UCSD-AML1 (cell line): ENCODE results near the gene FLT3LG.
A peak's percentile ranks its signal among the peaks of the same experiment; 100 is the strongest.

Source experiments
- DNase-seq: peaks from one replicate; lab custom pipeline; 2025; ENCODE audit not compliant: unreplicated experiment; lab: John Stamatoyannopoulos, UW

The FLT3LG gene

GRCh38 chr19:49507803-49508494 is 33.9 kb downstream of the FLT3LG start:
- DNase-seq = no peak

- DNase-seq = peak; percentile 52
Measured at GRCh38 chr19:49512970-49513745, 39.1 kb downstream of the FLT3LG start.

DNA sequence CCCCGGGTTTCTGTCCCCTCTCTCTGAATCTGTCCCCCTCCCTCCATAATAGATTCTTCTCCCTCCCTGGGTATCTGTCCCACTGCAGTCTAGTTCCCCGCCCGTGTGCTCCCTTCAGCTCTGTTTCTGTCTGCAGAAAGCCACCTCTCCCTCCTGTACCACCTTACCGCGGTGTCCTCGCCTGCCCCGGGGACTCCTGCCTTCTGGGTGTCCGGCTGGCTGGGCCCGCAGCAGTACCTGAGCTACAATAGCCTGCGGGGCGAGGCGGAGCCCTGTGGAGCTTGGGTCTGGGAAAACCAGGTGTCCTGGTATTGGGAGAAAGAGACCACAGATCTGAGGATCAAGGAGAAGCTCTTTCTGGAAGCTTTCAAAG is 39.7 kb downstream of the FLT3LG start:
- no peak for DNase-seq

DNA sequence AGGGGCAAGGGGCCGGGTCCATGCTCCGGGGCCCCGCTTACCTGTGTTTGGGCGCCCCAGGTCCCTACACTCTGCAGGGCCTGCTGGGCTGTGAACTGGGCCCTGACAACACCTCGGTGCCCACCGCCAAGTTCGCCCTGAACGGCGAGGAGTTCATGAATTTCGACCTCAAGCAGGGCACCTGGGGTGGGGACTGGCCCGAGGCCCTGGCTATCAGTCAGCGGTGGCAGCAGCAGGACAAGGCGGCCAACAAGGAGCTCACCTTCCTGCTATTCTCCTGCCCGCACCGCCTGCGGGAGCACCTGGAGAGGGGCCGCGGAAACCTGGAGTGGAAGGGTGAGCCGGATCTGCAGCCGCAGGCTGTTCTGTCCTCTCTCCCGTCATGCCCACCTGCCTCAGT is 40.1 kb downstream of the FLT3LG start:
- no peak for DNase-seq

DNA sequence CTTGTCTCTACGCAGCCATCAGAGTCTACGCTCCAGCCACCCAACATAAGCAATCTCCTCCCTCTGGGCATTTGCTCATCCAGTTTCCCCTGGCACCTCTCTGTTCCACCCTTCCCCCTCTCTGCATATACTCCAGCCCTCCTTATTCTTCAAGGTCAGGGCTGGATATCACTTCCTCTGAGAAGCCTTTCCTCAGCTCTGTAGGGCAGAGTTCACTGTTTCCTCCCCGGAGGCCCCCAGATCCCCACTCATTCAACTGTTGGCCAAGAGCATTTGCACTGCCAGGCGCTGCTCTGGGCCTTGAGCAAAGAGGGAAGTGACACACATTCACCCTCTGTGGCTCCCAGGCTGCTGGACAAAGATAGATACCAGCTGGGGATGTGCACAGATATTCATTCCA is 41.8 kb downstream of the FLT3LG start:
- peak; percentile 67 for DNase-seq

DNA sequence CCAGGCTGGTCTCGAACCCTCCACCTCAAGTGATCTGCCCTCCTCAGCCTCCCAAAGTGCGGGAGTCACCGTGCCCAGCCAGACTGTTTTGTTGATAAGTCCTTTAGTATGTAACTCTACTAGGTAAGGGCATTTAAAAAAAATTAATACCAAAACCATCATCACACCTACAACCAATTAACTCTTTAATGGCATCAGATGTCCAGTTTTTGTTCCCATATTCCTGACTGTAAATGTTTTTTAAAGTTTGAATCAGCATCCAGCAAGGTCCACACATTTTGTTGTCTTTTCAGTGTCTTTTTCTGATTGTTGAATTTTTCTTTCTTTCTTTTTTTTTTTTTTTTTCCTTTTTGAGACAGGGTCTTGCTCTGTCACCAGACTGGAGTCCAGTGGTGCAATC is 44.0 kb downstream of the FLT3LG start:
- no peak for DNase-seq

GRCh38 chr19:49520705-49521319 is 46.8 kb downstream of the FLT3LG start:
- DNase-seq = no peak

- DNase-seq = no peak
Measured at GRCh38 chr19:49524812-49525455, 50.9 kb downstream of the FLT3LG start.

DNA sequence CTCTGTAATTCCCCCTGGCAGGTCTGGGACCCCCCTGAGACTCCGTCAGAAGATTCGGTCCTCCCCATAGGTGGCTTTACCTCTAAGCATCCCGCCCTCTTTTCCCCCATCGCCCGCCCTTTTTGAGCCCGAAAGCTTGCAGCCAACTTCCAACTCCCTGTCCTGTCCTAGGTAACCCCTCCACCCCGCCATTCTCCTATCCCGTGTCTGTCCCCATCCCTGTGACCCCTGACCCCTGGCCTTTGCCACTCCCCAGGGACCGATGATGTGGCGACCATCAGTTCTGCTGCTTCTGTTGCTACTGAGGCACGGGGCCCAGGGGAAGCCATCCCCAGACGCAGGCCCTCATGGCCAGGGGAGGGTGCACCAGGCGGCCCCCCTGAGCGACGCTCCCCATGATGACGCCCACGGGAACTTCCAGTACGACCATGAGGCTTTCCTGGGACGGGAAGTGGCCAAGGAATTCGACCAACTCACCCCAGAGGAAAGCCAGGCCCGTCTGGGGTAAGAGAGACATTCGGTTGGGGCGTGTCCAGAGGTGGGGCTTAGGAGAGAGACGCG is 54.3 kb downstream of the FLT3LG start:
- no peak for DNase-seq

DNA sequence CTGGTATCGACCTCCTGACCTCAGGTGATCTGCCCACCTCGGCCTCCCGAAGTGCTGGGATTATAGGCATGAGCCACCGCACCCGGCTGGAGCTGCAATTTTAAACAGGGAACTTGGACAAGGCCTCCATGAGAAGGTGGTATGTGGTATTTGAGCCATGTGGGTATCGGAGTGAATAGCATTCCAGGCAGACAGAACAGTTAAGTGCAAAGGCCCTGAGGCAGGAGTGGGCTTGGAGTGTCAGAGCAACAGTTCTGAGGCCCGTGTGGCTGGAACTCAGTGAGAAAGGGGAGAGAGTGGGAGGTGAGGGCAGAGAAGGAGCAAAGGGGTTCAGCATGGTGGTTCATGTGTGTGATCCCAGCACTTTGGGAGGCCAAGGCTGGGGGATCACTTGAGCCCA is 56.7 kb downstream of the FLT3LG start:
- no peak for DNase-seq

DNA sequence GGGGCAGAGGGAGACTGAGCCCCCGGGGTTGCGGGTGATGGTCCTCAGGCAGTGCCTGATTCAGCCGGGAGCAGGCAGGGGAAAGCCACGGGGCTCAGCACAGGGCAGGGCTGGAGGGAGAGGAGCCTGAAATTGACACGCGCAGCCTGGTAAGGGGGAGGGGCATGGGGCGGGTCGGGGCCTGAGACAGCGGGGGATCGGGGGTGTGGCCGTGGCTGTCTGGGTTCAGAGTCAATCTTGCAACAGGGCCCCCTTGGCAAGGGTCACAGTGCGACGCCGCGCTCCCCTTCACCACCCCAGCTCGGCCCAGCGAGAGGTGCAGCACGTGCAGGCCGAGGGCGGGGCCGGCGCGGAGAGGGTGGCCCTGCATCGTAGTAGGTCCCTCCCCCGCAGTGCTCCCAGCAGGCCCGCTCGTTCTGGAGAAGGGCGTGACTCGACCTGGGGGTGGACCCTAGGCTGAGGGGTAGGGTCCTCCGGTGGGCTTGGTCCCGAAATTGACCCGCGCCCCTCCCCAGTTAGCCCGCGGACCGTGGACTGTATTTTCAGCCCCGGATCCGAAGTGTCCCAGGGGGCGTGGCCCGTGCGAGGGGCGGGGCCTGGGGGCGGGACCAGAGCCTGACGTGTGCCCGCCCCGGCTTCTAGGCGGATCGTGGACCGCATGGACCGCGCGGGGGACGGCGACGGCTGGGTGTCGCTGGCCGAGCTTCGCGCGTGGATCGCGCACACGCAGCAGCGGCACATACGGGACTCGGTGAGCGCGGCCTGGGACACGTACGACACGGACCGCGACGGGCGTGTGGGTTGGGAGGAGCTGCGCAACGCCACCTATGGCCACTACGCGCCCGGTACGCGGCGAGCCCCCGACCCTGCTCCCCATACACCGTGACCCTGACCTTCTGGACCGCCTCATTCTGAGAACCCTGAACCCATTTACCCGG is 59.8 kb downstream of the FLT3LG start:
- no peak for DNase-seq

DNA sequence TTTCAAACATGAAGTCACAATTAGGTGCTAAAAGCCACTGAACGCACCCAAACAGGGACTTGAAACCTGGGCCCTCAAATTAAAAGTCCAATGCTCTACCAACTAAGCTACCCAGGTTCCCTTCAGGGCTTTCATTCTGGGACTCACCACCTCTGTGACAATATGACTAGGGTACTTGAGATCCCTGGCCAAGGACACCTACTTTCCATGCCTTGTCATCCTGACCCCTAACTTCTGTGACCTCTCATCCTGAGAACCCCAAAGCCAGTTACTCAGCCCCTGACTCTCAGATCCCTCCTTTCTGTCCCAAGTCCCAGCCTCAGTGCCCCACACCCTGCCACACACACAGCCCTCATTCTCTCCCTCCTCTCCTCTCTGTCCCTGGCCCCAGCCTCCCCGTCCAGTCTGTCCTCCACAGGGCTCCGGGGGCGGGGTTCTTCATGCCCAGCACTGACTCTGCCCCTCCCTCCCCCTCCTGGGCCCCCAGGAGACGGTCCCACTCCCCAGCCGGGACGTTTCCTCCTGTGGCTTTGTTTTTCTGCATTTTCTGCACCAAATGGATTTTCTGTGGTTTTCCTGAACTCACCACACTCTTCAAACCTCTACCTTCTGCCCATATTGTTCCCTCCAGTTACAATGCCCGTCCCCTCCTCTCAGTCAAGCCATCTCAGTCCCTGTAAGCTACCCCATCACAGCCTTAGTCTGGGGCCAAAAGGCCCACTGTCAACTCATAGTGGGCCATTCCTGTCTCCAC is 60.8 kb downstream of the FLT3LG start:
- peak; percentile 67 for DNase-seq
